ENCODE results near the gene SLC16A7.

The SLC16A7 gene

GRCh38 chr12:59668674-59669073, 72.8 kb downstream of the SLC16A7 start:
- DNase-seq (ENCODE audit: low read depth in 2 of 2) = no peak

- DNase-seq (ENCODE audit: low read depth in 2 of 2) = no peak
Observed at GRCh38 chr12:59672273-59672672, 76.4 kb downstream of the SLC16A7 start.

DNA sequence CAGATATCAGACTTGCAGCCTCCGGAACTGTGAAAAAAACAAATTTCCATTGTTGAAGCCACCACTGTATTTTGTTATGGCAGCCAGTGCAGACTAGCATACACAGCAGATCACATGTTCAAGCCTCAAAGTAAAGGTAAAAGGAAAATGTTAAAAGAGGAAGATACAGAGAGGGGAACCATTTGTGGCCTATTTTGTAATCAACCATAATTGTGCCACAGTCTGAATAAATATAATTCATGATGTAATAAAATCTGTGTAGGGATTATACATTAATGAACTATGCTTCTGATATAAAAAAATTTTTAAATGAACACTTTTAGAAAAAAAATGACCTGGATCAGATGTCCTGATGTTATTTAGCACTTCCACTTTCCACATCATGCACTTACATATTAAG, 79.6 kb downstream of the SLC16A7 start:
- DNase-seq (ENCODE audit: low read depth in 2 of 2) = no peak

DNA sequence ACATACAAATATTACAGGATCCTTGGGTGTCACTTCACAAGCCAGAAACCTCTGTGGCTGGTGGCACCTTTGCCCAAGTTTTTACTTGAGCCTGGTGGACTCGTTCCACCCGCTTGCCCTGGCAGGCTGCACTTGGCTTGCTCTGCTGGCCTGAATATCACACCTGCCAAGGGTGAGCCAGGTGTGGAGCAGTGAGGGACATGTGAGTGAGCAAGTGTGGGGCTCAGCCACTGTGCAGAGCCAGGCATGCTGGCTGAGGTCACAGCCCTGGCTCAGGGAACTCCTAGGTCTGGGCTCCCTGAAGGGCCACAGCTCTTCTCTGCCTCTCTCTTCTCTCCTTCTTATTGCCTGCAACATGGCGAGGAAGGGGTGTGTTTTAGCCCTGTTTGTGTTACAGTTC, 82.0 kb downstream of the SLC16A7 start:
- DNase-seq (ENCODE audit: low read depth in 2 of 2) = no peak

DNA sequence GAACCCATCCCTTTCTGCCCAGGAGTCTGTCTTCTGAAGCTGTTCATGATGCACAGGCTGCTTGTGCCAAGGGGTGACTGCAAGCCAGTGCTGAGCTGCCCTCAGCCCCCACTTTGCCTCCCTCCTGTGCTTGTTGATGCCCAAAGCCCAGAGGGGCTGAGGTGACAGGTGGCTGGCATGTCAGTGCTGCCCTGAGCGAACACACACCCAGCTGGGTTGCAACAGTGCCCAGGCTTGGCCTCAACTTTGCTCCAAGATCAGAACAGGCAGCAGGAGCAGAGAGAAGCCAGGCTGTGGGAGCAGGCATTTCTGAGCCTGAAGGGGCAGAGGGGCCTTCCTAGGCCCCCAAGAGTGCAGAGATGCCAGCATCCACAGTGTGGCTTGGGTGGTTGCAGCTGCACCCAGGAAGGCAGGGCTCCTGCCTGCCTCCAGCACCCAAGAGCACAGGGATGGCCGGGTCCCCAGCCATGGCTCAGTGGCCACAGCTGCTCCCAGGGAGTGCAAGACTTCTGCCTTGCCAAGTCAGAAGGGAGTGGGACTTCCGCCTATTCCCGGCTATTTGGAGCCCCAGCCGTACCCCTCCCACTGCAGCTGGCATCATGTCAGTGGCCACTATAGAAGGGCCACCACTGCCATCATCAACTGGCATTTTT, 83.1 kb downstream of the SLC16A7 start:
- DNase-seq (ENCODE audit: low read depth in 2 of 2) = no peak

GRCh38 chr12:59689776-59690175, 93.9 kb downstream of the SLC16A7 start:
- DNase-seq (ENCODE audit: low read depth in 2 of 2) = no peak

DNA sequence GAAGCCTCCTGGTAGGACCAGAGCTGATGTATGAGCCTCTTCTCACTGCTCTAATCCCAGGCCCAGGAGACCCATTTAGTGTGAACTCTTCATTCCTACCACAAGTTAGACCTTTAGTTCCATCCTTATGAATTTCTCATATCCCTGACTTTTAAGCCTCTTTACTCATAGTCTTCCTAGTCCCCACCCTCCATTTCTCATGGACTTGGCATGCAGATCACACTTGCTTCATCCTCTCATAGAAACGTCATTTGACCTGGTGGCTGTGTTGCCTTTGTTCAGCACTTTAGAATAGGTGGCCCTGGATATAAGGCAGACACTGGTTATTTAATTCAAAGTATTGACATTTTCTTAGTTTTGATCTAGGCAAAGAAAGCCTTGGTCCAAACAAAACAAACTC, 99.5 kb downstream of the SLC16A7 start:
- DNase-seq (ENCODE audit: low read depth in 2 of 2) = no peak

DNA sequence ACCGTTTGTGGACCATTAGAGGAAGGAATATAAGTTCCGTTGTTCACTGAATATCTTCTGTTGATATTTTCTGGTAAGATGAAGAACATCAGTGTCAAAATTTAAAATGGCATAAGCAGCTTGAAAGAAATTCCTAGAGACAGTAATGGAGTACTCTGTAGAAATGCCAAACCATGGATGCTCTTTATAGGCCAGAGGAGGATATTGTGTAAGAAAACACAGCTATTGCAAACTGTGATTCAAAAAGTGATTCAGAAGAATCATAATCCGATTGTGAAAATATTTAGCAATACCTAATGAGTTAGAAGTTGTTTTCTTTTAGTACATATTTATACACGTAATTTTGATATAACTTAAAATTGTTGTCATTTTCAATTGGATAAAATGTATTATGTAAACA, 102.8 kb downstream of the SLC16A7 start:
- DNase-seq (ENCODE audit: low read depth in 2 of 2) = no peak

- no peak for DNase-seq (ENCODE audit: low read depth in 2 of 2)
Observed at GRCh38 chr12:59699421-59700152, 103.8 kb downstream of the SLC16A7 start.

DNA sequence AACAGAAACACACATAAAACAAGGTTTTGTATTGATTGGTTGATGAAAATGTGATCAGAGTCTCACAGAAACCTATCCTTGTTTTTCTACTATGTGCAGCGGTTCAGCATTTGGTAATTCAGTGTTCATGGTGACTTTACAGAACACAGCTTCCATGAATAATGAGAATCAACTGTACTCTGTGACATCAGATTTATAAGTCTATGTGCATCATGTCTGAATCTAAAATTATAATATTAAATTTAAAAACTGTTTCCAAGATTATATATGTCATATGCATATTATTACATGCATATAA, 104.3 kb downstream of the SLC16A7 start:
- DNase-seq (ENCODE audit: low read depth in 2 of 2) = no peak

DNA sequence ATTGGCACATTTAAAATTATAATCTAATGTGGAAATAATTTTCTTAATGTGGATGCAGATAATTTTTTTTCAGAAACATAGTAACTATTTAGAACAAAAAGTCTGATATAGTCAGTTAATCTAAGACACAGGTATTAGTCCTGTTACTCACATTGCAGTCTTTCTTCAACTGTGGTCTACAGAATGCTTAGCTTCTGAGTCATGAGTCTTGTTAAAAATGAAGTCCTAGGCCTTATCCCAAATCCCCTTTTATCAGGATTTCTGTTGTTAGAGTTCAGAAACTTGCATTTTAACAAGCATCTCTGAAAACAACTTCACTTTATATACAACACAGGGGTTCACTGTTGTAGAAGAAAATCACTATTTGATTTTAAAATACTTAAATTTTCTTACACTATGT, 112.2 kb downstream of the SLC16A7 start:
- no peak for DNase-seq (ENCODE audit: low read depth in 2 of 2)

GRCh38 chr12:59708484-59708883, 112.7 kb downstream of the SLC16A7 start:
- DNase-seq (ENCODE audit: low read depth in 2 of 2) = no peak

GRCh38 chr12:59710004-59710628, 114.3 kb downstream of the SLC16A7 start:
- no peak for DNase-seq (ENCODE audit: low read depth in 2 of 2)

DNA sequence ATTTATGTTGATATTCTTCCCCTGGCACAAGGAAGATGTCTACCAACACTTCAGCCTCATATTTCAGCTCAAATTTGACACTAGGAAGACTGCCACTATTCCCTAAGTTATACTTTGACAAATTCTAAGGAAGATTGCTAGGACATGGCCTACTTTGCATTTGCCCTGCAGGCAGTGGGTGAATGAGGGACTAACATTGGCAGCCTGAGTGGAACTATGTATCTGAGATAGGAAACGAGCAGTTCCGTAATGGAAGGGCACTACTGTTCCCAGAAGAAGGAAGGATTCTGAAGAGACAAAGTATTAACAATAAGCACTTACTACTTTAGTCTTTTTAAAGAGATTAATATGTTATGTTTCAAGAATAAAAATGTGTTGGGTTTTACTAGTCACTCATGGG, 115.1 kb downstream of the SLC16A7 start:
- DNase-seq (ENCODE audit: low read depth in 2 of 2) = no peak

GRCh38 chr12:59715434-59715833, 119.6 kb downstream of the SLC16A7 start:
- DNase-seq (ENCODE audit: low read depth in 2 of 2) = no peak

GRCh38 chr12:59716043-59716442, 120.2 kb downstream of the SLC16A7 start:
- DNase-seq (ENCODE audit: low read depth in 2 of 2) = no peak

GRCh38 chr12:59717436-59717835, 121.6 kb downstream of the SLC16A7 start:
- DNase-seq (ENCODE audit: low read depth in 2 of 2) = no peak

GRCh38 chr12:59719701-59720100, 123.9 kb downstream of the SLC16A7 start:
- DNase-seq (ENCODE audit: low read depth in 2 of 2) = no peak

- DNase-seq (ENCODE audit: low read depth in 2 of 2) = no peak
Observed at GRCh38 chr12:59723520-59723919, 127.7 kb downstream of the SLC16A7 start.

- no peak for DNase-seq (ENCODE audit: low read depth in 2 of 2)
Observed at GRCh38 chr12:59724011-59724695, 128.3 kb downstream of the SLC16A7 start.

- DNase-seq (ENCODE audit: low read depth in 2 of 2) = no peak
Observed at GRCh38 chr12:59733200-59733599, 137.4 kb downstream of the SLC16A7 start.

- DNase-seq (ENCODE audit: low read depth in 2 of 2) = no peak
Observed at GRCh38 chr12:59734371-59734770, 138.5 kb downstream of the SLC16A7 start.

- no peak for DNase-seq (ENCODE audit: low read depth in 2 of 2)
Observed at GRCh38 chr12:59735231-59735630, 139.4 kb downstream of the SLC16A7 start.

Measured in stimulated activated CD4-positive, alpha-beta T cell treated with anti-CD3 and anti-CD28 coated beads, Interleukin-4, amount 100 ng/mL, for 48 hours (primary cell).